ENCODE measurements around the gene DNAH17.

DNAH17 gene

DNA sequence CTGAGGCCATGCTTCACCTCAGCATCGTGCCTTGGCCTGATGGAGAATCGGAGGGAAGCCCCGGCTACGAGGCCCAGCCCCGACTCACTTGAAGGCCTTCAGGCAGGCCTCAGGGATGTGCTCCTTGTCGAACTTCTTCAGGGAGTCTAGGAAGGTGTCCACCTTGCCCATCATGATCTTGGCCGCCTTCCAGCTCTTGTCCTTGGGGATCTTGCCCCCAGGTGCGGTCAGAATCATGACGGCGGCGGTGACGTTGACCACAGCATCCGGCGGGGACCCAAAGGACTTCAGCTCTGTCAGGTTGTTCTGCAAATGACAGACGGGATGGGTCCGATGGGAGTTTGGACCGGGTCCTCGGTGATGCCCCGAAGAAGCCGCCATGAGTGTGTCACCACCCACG is 117.5 kb downstream of the DNAH17 start:
- Histone ChIP-seq H3K27me3 (ENCODE audit: control insufficient read depth, low read length) (no peaks in the 10 kb centered on the region), H4K20me1 (ENCODE audit: control insufficient read depth, insufficient read depth, low read depth, low read length) (no peaks in the 10 kb centered on the region), H3K36me3 (ENCODE audit: control insufficient read depth, low read length) (no peaks in the 10 kb centered on the region), H3K79me2 (ENCODE audit: control insufficient read depth, low read length) (no peaks in the 10 kb centered on the region), H3K4me1 (ENCODE audit: control insufficient read depth, low read length) (no peaks in the 10 kb centered on the region), H3F3A (ENCODE audit: control insufficient read depth, insufficient read depth) (no peaks in the 10 kb centered on the region), H3K27ac (ENCODE audit: low read depth, low read length) (no peak overlapping the region), H3K9me2 (replicated peaks; ENCODE audit: control insufficient read depth, low read length) (no peaks in the 10 kb centered on the region), H3K4me2 (ENCODE audit: low read length) (no peak overlapping the region), H3K9me3 (ENCODE audit: control insufficient read depth, insufficient read depth, low read length) (no peaks in the 10 kb centered on the region), H3K4me3 (ENCODE audit: low read length) (no peak overlapping the region)
- TF ChIP-seq, protein P1, sequence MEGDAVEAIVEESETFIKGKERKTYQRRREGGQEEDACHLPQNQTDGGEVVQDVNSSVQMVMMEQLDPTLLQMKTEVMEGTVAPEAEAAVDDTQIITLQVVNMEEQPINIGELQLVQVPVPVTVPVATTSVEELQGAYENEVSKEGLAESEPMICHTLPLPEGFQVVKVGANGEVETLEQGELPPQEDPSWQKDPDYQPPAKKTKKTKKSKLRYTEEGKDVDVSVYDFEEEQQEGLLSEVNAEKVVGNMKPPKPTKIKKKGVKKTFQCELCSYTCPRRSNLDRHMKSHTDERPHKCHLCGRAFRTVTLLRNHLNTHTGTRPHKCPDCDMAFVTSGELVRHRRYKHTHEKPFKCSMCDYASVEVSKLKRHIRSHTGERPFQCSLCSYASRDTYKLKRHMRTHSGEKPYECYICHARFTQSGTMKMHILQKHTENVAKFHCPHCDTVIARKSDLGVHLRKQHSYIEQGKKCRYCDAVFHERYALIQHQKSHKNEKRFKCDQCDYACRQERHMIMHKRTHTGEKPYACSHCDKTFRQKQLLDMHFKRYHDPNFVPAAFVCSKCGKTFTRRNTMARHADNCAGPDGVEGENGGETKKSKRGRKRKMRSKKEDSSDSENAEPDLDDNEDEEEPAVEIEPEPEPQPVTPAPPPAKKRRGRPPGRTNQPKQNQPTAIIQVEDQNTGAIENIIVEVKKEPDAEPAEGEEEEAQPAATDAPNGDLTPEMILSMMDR (IDR thresholded peaks at IDR 0.05; ENCODE audit: low read depth, low read length, poor library complexity, severe bottlenecking) = no peak
- TF ChIP-seq EZH2phosphoT487 (IDR thresholded peaks at IDR 0.05; ENCODE audit: borderline replicate concordance, low read length) = no peak

DNA sequence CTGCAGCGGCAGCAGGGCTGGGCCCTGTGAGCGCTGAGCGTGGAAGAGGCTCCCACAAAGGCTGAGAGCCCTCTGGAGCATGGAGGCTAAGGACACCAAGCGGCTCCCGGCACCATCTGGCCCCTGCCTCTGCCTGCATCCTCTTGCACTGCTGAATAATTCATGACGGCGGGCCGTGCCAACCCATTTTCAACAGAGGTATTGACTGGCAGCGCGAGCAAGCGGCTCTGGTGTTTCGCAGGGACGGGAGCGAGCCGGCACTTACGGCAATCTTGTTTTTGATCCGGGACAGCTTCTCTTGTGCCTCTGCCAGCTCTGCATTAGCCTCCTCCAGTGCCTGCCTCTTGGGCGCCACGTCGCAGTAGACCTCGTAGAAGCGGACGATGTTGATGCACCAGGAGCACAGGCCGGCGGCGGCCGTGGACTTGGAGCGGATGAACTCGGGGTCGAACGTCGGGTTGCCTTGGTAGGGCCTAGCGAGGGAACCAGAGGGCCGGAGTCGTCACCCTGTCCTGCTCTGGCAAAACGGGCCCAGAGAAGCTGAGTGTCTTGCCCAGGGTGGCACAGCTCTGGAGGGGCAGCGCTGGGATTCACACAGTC is 118.4 kb downstream of the DNAH17 start:
- Histone ChIP-seq H3F3A (ENCODE audit: control insufficient read depth, insufficient read depth) (no peaks in the 10 kb centered on the region), H3K27me3 (ENCODE audit: control insufficient read depth, low read length) (no peaks in the 10 kb centered on the region), H3K9me3 (ENCODE audit: control insufficient read depth, insufficient read depth, low read length) (no peaks in the 10 kb centered on the region), H3K79me2 (ENCODE audit: control insufficient read depth, low read length) (no peaks in the 10 kb centered on the region), H3K36me3 (ENCODE audit: control insufficient read depth, low read length) (no peaks in the 10 kb centered on the region), H3K9me2 (replicated peaks; ENCODE audit: control insufficient read depth, low read length) (no peaks in the 10 kb centered on the region), H4K20me1 (ENCODE audit: control insufficient read depth, insufficient read depth, low read depth, low read length) (no peaks in the 10 kb centered on the region), H3K4me3 (ENCODE audit: low read length) (no peak overlapping the region), H3K4me2 (ENCODE audit: low read length) (no peak overlapping the region), H3K27ac (ENCODE audit: low read depth, low read length) (no peak overlapping the region), H3K4me1 (ENCODE audit: control insufficient read depth, low read length) (no peaks in the 10 kb centered on the region)
- no peak for TF ChIP-seq EZH2phosphoT487 (IDR thresholded peaks at IDR 0.05; ENCODE audit: borderline replicate concordance, low read length)

DNA sequence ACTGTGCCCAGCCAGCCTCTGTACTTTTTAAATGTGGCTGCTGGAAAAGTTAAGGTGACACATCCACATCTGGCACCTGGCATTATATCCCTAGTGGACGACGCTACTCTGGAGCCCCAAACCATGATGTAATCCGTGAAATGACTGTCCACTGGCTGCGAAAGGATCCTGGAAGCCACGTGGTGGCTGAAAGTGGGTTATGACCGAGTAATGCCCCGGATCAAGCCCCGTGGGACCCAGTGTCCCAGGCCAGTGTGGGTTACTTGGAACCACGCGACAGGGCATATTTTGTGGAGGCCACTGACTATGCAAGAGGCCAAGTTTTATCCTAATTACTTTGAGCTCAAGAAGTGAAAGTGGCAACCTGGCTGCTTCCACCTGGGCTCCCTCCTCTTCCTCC is 119.1 kb downstream of the DNAH17 start:
- Histone ChIP-seq H3K27ac (ENCODE audit: low read depth, low read length) (no peak overlapping the region), H3K4me1 (ENCODE audit: control insufficient read depth, low read length) (no peaks in the 10 kb centered on the region), H4K20me1 (ENCODE audit: control insufficient read depth, insufficient read depth, low read depth, low read length) (no peaks in the 10 kb centered on the region), H3K79me2 (ENCODE audit: control insufficient read depth, low read length) (no peaks in the 10 kb centered on the region), H3K27me3 (ENCODE audit: control insufficient read depth, low read length) (no peaks in the 10 kb centered on the region), H3K36me3 (ENCODE audit: control insufficient read depth, low read length) (no peaks in the 10 kb centered on the region), H3K4me2 (ENCODE audit: low read length) (no peak overlapping the region), H3K9me2 (replicated peaks; ENCODE audit: control insufficient read depth, low read length) (no peaks in the 10 kb centered on the region), H3K4me3 (ENCODE audit: low read length) (no peak overlapping the region), H3K9me3 (ENCODE audit: control insufficient read depth, insufficient read depth, low read length) (no peaks in the 10 kb centered on the region), H3F3A (ENCODE audit: control insufficient read depth, insufficient read depth) (no peaks in the 10 kb centered on the region)
- TF ChIP-seq, protein P1 (IDR thresholded peaks at IDR 0.05; ENCODE audit: low read depth, low read length, poor library complexity, severe bottlenecking) = no peak
- no peak for TF ChIP-seq EZH2phosphoT487 (IDR thresholded peaks at IDR 0.05; ENCODE audit: borderline replicate concordance, low read length)

DNA sequence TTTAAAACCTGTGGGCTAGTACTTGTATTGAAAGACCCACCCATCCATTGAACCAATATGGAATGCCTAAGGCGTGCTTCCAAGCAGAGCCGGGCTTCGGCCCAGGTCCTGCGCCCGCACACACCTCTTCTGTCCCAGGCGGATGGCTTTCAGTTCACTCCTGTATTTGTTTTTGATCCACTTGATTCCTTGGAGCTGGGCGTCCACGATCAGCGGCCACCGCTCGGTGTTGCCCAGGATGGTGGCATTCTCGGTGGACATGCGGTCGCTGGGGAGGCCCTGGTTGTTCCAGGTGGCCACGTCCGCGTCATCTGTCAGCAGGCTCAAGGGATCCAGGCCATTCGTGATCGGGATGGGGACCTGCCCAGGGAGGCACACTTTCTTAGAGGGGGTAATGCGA is 122.8 kb downstream of the DNAH17 start:
- TF ChIP-seq EZH2phosphoT487 (IDR thresholded peaks at IDR 0.05; ENCODE audit: borderline replicate concordance, low read length) = no peak
- TF ChIP-seq, protein P1 (IDR thresholded peaks at IDR 0.05; ENCODE audit: low read depth, low read length, poor library complexity, severe bottlenecking) = no peak
- H3K4me2 ChIP-seq (ENCODE audit: low read length) = no peak overlapping the region
- no peak overlapping the region for H3K27ac ChIP-seq (ENCODE audit: low read depth, low read length)
- H3K4me3 ChIP-seq (ENCODE audit: low read length) = no peak overlapping the region
- no peaks in the 10 kb centered on the region for H3K79me2 ChIP-seq (ENCODE audit: control insufficient read depth, low read length)
- peaks cover 9% of the 10 kb centered on the region for H3K4me1 ChIP-seq (ENCODE audit: control insufficient read depth, low read length)
- no peaks in the 10 kb centered on the region for H3F3A ChIP-seq (ENCODE audit: control insufficient read depth, insufficient read depth)
- H3K9me3 ChIP-seq (ENCODE audit: control insufficient read depth, insufficient read depth, low read length) = no peaks in the 10 kb centered on the region
- H3K27me3 ChIP-seq (ENCODE audit: control insufficient read depth, low read length) = no peaks in the 10 kb centered on the region
- no peaks in the 10 kb centered on the region for H3K9me2 ChIP-seq (replicated peaks; ENCODE audit: control insufficient read depth, low read length)
- no peaks in the 10 kb centered on the region for H4K20me1 ChIP-seq (ENCODE audit: control insufficient read depth, insufficient read depth, low read depth, low read length)
- H3K36me3 ChIP-seq (ENCODE audit: control insufficient read depth, low read length) = no peaks in the 10 kb centered on the region

All from DOHH2 (cell line).